ENCODE measurements around the gene CES4A.
A peak's percentile ranks its signal among the peaks of the same experiment; 100 is the strongest.
"Not testable (repeated sequence)": the region's sequence is repeated elsewhere in the genome, so short reads cannot be mapped to it uniquely, and the experiment has no call there.

The CES4A gene

DNA sequence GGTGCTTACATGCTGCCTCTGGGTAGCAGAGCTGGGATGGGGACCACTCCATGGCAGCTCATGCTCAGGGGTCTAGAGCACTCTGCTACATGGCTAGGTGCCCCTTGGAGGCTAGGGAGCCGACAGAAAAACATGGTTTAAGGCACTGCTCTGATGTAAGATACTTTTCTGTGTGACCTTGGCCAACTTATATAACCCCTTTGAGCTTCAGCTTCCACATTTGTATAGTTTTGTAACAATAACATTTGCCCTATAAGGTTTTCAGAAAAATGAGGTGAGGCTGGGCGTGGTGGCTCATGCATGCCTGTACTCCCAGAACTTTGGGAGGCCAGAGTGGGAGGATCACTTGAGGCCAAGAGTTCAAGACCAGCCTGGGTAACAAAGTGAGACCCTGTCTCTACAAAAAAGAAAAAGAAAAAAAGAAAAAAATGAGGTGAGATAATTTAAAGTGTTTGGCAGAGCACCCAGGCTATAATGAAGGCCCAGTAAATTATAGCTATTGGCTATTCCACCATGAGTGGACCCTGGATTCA lies 3.2 kb downstream of the CES4A start:
- TF ChIP-seq, protein P1, sequence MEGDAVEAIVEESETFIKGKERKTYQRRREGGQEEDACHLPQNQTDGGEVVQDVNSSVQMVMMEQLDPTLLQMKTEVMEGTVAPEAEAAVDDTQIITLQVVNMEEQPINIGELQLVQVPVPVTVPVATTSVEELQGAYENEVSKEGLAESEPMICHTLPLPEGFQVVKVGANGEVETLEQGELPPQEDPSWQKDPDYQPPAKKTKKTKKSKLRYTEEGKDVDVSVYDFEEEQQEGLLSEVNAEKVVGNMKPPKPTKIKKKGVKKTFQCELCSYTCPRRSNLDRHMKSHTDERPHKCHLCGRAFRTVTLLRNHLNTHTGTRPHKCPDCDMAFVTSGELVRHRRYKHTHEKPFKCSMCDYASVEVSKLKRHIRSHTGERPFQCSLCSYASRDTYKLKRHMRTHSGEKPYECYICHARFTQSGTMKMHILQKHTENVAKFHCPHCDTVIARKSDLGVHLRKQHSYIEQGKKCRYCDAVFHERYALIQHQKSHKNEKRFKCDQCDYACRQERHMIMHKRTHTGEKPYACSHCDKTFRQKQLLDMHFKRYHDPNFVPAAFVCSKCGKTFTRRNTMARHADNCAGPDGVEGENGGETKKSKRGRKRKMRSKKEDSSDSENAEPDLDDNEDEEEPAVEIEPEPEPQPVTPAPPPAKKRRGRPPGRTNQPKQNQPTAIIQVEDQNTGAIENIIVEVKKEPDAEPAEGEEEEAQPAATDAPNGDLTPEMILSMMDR (IDR thresholded peaks at IDR 0.05; ENCODE audit: low read depth, low read length, missing control alignments): no peak
- no peak overlapping the region for H3K4me3 ChIP-seq (ENCODE audit: low read depth, low read length)
- no peak for DNase-seq (ENCODE audit: low read depth)

DNA sequence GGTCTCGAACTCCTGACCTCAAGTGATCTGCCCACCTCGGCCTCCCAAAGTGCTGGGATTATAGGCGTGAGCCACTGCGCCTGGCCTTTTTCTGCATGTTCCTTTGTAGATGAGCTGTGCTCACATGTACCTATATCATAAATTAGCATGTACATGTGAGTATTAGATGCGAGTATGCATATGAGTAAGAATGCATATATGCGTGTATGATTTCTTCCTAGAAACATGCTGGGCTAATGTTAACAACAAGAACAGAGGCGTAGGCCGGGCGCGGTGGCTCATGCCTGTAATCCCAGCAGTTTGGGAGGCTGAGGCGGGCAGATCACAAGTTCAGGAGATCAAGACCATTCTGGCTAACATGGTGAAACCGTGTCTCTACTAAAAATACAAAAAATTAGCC lies 5.2 kb downstream of the CES4A start:
- DNase-seq (ENCODE audit: low read depth); H3K4me3 ChIP-seq (ENCODE audit: low read depth, low read length): not testable (repeated sequence)

DNA sequence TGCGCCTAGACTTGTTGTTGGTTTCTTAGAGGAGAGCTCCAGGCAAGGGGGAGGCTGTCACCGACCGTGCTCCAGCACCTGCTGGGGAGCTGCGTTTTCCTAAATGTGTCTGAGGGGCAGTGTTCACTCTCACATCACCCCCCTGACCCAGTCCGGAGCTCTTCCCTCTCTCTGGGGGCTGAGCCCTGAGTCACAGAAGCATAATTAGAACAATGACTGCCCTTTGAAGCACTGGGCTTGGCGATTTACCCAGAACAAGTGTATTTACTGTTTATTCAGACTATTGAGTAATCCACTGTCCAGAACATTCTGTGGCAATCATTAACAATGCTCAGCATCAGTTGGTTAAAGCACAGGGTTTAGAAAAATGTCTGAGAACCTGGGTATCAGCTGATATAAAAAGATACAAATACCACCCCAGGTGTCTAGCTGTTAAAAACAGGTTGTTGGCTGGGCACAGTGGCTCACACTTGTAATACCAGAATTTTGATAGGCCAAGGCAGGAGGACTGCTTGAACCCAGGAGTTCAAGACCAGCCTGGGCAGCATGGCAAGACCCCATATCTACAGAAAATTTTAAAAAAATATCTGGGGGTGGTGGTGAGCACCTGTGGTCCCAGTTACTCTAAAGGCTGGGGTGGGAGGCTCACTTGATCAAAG lies 8.1 kb downstream of the CES4A start:
- H3K4me3 ChIP-seq (ENCODE audit: low read depth, low read length): no peak overlapping the region
- DNase-seq (ENCODE audit: low read depth): no peak
- TF ChIP-seq, protein P1 (IDR thresholded peaks at IDR 0.05; ENCODE audit: low read depth, low read length, missing control alignments): no peak

DNA sequence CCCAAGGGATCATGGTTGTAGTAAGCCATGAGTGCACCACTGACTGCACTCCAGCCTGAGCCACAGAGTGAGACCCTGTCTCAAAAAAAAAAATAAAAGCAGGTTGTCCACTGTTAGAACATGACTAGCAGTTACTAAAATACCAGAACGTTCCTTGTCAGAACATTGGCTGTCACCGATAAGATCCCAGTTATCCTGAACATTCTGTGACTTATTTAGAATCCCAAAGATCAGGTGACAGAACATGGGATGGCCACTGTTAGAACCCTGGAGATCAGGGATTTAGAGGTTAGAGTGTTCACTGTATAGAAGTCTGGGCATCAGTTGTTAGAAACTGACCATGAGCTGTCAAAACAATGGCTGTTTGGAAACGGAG lies 8.6 kb downstream of the CES4A start:
- DNase-seq (ENCODE audit: low read depth): no peak
- TF ChIP-seq, protein P1 (IDR thresholded peaks at IDR 0.05; ENCODE audit: low read depth, low read length, missing control alignments): no peak
- H3K4me3 ChIP-seq (ENCODE audit: low read depth, low read length): no peak overlapping the region

DNA sequence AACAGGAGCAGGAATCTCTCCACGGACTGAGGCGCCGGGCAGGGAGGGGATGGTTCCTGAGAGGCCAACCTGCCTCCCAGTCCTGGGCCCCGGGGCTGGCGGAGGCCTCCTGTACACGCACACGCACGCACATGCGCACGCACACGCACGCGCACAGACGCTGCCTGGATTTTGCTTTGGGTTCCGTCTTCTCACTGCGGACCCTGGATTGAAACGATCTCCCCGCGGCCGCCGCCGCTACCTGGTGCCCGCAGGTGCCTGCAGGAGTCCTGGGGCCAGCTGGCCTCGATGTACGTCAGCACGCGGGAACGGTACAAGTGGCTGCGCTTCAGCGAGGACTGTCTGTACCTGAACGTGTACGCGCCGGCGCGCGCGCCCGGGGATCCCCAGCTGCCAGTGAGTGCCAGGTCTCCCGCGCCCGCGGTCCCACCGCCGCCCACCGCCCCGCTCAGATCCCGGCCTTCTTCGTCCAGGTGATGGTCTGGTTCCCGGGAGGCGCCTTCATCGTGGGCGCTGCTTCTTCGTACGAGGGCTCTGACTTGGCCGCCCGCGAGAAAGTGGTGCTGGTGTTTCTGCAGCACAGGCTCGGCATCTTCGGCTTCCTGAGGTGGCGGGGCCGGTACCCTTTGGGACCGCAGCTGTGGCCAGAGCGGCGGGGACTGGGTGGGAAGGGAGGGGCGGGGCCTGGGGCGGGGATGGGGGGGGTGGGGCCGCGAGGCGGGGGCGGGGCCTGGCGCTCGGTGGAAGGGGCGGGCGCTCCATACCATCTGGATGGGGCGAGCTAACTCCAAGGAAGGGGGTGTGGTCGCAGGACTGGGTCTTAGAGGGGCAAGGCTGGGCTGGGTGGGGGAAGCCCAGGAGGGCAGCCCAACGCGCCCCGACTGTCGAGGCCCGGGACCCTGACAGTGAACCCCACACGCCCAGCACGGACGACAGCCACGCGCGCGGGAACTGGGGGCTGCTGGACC lies 12.3 kb downstream of the CES4A start:
- DNase-seq (ENCODE audit: low read depth): no peak
- H3K4me3 ChIP-seq (ENCODE audit: low read depth, low read length): peak overlapping the region; percentile 61

DNA sequence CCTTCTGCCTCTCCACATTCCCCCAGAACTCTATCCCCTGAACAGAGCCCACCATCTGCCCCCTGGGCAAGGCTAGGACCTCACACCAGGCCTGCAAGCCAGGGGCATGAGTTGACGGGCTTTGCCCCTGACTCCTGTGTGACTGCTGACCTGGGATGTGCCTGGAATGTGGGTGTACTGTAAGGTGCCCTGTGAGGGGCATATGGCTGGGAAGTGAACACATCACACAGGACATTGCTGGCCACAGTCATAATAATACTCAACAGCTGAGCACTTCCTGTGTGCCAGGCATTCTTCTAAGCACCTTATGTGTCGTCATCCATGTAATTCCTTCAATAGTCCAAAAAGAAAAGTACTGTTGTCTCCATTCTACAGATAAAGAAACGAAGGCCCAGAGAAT lies 13.3 kb downstream of the CES4A start:
- no peak for DNase-seq (ENCODE audit: low read depth)
- H3K4me3 ChIP-seq (ENCODE audit: low read depth, low read length): no peak overlapping the region
- TF ChIP-seq, protein P1 (IDR thresholded peaks at IDR 0.05; ENCODE audit: low read depth, low read length, missing control alignments): no peak

More for the DNA sequence above, 12.3 kb downstream of the CES4A start:
- TF ChIP-seq, protein P1 (IDR thresholded peaks at IDR 0.05; ENCODE audit: low read depth, low read length, missing control alignments): no peak

DNA sequence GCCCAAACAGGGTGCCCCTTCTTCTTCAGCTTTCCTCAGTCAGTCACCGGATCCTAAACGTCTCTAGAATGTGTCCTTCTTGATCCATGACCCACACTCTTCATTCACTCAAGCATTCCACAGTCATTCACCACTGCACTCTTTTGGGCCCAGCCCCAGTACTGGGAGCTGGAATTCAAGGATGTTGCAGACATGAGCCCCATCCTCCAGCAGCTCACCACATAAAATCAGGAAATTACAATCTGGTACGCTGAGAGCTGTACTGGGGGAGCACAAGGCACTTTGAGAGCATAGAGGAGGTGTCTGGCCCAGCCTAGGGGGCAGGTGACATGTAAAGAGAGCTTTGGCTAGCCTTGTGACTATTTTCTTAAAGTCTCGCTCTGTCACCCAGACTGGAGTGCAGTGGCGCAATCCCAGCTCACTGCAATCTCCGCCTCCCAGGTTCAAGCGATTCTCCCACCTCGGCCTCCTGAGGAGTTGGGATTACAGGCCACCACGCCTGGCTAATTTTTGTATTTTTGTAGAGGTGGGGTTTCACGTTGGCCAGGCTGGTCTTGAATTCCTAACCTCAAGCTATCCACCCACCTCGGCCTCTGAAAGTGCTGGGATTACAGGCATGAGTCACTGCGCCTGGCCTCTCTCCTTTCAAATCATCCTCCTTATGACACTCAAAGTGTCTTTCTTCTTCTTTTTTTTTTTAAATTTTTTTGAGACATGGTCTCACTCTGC lies 18.7 kb downstream of the CES4A start:
- H3K4me3 ChIP-seq (ENCODE audit: low read depth, low read length): no peak overlapping the region
- TF ChIP-seq, protein P1 (IDR thresholded peaks at IDR 0.05; ENCODE audit: low read depth, low read length, missing control alignments): no peak
- no peak for DNase-seq (ENCODE audit: low read depth)

All from GM12864 (cell line).